ENCODE data around the gene ACTL7A.

The ACTL7A gene

GRCh38 chr9:108861997-108862396 is at the start of gene ACTL7A:
Gene ACTL7A, plus strand, starts transcription at chr9:108862266. Its CDS starts 57 bp downstream, at chr9:108862323.
- no peak within 1 kb of the TSS for H3K27ac ChIP-seq
- TF ChIP-seq CTCF (conservative IDR thresholded peaks at IDR 0.05) = no peak
- no peak for TF ChIP-seq ZFX (IDR thresholded peaks at IDR 0.05)

DNA sequence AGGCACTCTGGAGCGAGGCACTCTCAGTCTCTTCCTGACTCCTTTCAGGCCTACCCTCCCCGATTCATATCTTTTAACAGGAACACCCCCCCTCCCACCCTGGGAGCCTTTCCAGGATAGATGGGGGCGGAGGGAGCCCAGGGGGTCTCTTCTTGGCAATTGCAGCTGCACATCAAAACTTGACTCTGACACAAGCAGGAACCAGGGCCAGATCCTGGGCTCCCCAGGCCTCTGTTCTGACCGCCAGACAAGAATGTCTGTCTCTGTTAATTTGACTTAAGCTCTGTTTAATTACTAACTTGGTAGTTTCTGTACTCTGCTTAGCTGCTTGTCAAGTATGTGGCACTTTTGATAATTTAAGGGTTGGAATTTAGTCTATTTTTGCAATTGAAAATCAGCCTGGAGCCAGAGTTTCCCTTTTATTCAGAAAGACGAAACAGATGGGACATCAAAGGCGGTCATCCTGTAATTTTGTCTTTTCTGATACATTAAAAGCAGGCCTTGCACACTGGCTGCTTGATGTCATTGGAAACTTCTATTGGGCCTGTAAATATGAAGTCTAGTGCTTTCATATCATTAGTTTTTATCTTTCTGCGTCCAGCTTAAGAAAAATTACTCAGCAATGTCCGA is 49.6 kb upstream of the ACTL7A start:
- TF ChIP-seq ZFX (IDR thresholded peaks at IDR 0.05) (no peak), CTCF (conservative IDR thresholded peaks at IDR 0.05) (no peak)

GRCh38 chr9:108813951-108814601 is 48.0 kb upstream of the ACTL7A start:
- no peak overlapping the region for H3K27ac ChIP-seq
- TF ChIP-seq CTCF (conservative IDR thresholded peaks at IDR 0.05) (peak; percentile 63), ZFX (IDR thresholded peaks at IDR 0.05) (no peak)

More for the DNA sequence above, 49.6 kb upstream of the ACTL7A start:
- no peak overlapping the region for H3K27ac ChIP-seq

DNA sequence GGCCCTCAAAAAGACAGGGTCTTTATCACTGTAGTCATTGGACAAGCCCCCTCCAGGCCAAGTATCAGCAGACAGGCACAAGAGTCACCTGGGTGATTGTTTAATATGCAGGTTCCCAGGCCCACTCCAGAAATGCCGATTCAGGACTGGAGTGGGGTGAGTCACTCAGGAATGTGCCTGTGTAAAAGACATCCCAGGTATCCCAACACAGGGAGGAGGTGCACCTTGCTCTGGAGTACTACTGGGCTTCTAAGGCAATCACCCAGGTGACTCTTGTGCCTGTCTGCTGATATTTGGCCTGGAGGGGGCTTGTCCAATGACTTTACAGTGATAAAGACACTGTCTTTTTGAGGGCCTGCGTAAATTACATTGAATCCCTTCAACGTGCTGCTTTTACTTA is 46.9 kb upstream of the ACTL7A start:
- no peak for TF ChIP-seq CTCF (conservative IDR thresholded peaks at IDR 0.05)
- no peak for TF ChIP-seq ZFX (IDR thresholded peaks at IDR 0.05)
- no peak overlapping the region for H3K27ac ChIP-seq

- no peak overlapping the region for H3K27ac ChIP-seq
- no peak for TF ChIP-seq ZFX (IDR thresholded peaks at IDR 0.05)
- no peak for TF ChIP-seq CTCF (conservative IDR thresholded peaks at IDR 0.05)
Observed at GRCh38 chr9:108816037-108816436, 46.0 kb upstream of the ACTL7A start.

GRCh38 chr9:108823829-108824228 is 38.2 kb upstream of the ACTL7A start:
- no peak overlapping the region for H3K27ac ChIP-seq
- no peak for TF ChIP-seq ZFX (IDR thresholded peaks at IDR 0.05)
- TF ChIP-seq CTCF (conservative IDR thresholded peaks at IDR 0.05) = no peak

GRCh38 chr9:108830272-108830671 is 31.8 kb upstream of the ACTL7A start:
- no peak for TF ChIP-seq ZFX (IDR thresholded peaks at IDR 0.05)
- no peak for TF ChIP-seq CTCF (conservative IDR thresholded peaks at IDR 0.05)
- no peak overlapping the region for H3K27ac ChIP-seq

Measured in C4-2B (cell line).